Left lobe of liver (tissue), 2 donors: ENCODE measurements around the gene CTDSPL. TPM values are rescaled to one million over a fixed set of nuclear protein-coding genes. Genes with fewer than 3 reads are reported as not detected.
"Not testable (repeated sequence)": the region's sequence is repeated elsewhere in the genome, so short reads cannot be mapped to it uniquely, and the experiment has no call there.

Experiments used
- ATAC-seq: fragments of 200-7000 bp; cut with Tn5 transposase; one replicate; pipeline ENCODE4 v1.9.1; 2020; ENCODE audit warnings: mild to moderate bottlenecking, moderate library complexity
- DNase-seq: peaks from one replicate; pipeline ENCODE4 v3.0.0-alpha.2; 2020; ENCODE audit warnings: low spot score
- total RNA-seq: library from RNA; stranded (reverse); gene quantifications from one replicate; pipeline ENCODE4 v1.2.1, GENCODE V29; 2021
- donor health status: DM: no; HTN: no; CAD: no; lungs with moderate emphysema.
- donor health status: DM: no; HTN: yes; CAD: no.

The CTDSPL gene
- total RNA-seq, 1 donor from 2014 or later: 22.1 TPM

DNA sequence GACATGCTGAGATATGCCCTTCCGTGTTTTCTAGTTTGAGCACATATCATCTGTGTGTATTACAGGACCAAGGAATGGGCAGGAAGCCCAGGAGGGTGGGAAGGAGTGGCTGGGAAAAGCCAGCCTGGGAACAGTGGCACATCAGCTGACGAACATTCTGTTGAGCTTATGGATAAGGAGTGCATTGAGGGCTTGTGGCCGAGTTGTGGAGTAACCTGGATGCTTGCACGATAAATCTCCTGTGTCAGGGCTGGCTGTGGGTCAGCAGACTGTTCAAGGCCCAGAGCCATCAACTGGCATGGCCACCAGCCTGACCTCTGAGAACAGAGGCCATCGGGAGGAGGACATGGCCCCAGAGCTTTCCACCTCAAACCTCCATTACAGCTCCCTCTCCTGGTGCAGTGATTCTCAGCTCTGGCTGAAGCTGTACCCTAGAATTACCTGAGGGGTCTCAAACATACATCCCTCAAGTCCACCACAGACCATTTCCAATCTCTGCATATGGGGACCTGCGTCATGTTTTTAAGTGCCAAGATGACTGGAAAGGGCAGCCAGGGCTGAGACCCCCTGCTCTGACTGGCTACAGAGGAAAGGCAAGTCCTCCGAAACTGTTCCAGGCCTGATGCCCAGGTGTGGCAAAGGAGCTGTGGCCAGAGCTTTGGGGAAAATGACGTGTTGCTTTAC is 124.1 kb downstream of the CTDSPL start:
- DNase-seq (no peak), ATAC-seq (peak; percentile 50)

DNA sequence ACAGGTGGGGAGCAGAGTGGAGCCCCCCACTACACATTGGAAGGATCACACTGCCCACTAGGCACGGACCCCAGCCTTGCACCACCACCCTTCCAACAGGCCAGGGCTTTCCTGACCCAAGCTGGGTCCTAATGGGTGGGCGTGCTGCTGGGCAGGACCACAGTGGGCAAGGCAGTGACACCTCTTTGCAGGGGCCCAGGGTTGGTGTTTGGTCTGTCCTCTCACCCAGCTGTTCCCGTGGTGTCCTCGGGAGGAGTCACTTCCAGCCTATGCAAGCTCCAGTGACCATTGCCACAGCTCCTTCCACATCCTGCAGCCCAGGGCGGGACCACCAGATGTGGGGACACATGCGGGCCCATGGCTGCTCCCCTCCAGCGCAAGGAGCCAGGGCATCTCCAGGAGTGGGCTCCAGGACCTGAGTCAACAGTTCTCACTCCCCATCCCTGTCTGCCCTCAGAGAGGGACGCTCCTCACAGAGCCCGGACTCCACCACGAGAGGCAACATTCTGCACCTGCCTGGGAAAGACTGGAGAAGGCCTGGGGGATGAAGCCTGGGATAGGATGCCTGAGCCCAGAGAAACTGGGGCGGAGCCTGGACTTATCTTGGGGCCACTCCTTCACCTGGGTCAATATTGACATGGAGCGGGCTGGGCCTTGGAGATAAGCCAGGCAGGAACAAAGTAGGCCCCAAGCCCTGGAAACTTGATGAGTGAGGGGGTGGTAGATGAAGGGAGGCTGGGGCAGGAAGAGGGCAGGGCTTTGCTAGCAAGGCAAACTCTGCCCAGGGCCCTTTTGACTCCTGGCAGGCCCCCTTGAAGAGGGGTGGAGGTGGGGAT is 125.0 kb downstream of the CTDSPL start:
- no peak for DNase-seq
- ATAC-seq: peak; percentile 61

DNA sequence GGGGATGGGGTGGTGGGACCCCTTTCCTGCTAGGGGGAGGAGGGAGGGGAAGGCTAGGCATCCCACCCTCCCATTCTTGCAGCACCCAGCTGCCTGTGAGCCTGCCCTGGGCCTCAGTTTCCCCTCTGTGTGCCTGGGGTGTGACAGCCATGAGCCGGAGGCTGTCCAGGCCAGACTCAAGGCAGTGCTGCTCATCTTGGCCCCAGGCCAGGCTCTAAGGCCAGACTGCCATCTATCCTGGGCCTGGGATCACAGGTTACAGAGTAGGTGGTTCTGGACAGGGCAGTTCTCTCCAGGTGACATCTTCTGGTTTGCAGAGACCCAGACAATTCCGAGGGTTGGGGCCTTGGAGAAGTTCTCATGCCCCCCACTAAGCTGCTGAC is 125.6 kb downstream of the CTDSPL start:
- no peak for DNase-seq

DNA sequence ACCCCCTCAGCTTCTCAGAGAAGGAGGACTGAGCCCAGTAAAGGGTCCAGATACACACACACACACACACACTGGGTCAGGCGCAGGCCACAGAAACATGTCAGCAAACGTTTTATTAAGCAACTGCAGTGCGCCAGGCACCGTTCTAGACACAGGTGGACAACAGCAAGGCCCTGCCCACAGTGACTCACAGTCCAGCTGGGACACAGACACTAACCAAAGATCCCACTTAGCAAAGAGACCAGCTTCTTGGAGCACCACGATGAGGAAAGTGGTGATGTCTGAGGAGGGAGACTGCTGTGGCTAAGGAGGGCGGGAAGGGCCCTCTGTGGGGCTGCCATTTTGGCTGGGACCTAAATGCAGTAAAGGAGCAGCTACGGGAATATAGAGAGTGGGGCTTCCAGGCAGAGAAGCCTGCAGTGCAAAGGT is 126.1 kb downstream of the CTDSPL start:
- ATAC-seq (no peak), DNase-seq (no peak)

More for the DNA sequence above, 125.6 kb downstream of the CTDSPL start:
- ATAC-seq: peak; percentile 63

DNA sequence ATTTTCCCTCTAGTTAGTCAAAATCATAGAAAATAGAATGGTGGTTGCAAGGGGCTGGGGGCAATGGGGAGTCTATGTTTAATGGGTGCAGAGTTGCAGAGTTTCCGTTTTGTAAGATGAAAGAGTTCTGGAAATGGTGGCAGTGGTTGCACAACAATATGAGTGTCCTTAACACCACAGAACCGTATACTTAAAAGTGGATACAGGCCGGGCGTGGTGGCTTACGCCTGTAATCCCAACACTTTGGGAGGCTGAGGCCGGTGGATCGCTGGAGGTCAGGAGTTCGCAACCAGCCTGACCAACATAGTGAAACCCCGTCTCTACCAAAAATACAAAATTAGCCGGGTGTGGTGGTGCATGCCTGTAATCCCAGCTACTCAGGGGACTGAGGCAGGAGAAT is 126.7 kb downstream of the CTDSPL start:
- DNase-seq, ATAC-seq: not testable (repeated sequence)

DNA sequence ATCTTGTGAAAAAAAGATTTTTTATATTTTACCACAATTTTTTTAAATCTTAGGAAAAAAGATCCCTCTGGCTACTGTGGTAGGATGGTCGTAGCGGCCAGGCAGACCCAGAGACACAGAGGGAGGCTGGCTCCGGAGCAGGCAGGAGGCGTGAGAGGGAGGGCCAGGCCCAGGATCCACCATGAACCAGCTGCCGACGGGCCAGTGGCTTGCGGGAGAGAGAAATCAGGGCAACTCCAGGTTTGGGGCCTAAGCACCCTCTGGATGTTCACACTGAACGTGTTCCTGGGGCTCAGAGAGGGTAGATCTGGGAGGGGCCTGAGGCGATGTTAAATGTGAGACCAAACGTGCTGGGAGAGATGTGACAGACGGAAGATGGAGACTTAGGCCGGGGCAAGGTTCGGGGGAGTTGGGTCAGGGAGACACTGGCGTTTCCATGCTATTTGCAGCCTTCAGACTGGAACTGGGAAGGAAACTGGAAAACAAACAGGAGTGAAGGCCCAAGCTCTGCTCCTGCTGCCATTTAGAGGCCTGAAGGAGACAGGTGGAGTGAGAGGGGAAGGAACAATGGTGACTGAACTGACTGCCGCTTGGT is 127.3 kb downstream of the CTDSPL start:
- DNase-seq (no peak), ATAC-seq (no peak)

DNA sequence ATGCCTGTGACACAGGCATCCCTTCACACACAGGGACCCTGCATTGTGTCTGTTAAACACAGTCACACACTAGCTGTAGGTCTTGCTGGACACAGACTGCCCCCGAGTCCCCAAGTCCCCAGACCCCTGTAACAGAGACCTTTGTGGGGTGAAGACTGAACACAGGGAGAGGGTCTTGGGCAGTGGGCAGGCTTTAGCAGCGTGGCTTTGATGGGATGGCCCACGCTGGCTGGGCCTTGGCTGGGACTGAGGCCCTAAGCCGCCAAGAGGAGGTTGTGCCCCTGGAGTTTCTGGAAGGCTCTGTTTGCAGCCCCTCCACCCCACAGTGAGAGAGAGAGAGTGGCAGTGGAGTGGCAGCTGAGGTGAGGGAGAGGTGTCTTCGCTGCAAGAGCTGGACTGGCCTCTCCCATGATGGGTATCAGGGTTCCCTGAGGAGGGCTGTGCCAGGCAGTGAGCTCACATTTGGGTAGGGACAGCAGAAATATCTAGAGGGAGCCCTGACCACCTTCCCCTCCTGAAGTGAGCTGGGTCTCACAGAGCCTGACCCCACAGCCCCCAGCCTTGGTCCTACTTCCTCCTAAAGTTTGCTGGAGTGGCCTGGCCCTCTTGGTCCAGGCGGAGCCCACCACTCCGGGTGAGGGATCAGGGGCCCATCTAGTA is 128.3 kb downstream of the CTDSPL start:
- ATAC-seq: no peak
- DNase-seq: no peak

DNA sequence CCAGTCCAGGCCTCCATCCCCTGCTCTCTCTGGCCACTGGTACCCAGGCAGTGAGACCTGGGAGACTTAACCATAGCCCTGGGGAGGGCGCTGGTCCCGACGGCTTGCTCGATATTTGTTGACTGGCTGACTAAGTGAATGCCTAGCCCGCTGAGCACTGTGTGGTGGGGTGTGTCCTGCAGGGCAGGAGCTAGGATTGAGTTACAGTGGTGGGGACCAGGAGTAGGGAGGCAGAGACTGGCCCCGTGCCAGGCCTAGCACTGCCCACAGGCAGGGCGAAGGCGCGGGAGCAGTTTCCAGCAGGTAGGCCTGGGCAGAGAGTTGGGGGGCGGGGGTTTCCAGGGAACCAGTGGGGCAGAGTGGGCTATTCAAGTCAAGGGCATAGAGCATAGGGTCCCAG is 128.8 kb downstream of the CTDSPL start, which contains the start of gene VILL:
TSS of gene VILL (plus strand) at position 260 of the 400 bp plus-strand sequence. CDS start 2,887 bp downstream, outside the sequence.
- DNase-seq (no peak), ATAC-seq (no peak)

DNA sequence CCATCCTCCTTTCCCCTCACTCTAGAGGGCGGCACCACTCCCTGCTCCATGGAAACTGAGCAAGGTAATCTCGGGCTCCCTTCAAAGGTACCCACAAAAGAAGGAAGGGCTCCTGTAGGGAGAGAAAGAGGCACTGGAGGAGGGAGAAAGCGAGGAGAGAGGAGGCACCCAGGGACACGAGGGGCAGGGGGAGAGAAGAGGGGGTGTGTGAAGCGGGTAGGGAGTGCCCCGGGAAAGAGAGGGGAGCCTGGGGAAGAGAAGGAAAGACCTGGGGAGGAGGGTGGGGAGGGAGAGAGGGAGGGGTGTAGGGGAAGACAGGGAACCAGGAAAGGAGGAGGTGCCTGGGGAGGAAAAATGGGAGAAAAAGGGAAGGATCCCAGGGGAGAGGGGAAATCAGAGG is 129.4 kb downstream of the CTDSPL start:
- no peak for ATAC-seq
- DNase-seq: no peak

DNA sequence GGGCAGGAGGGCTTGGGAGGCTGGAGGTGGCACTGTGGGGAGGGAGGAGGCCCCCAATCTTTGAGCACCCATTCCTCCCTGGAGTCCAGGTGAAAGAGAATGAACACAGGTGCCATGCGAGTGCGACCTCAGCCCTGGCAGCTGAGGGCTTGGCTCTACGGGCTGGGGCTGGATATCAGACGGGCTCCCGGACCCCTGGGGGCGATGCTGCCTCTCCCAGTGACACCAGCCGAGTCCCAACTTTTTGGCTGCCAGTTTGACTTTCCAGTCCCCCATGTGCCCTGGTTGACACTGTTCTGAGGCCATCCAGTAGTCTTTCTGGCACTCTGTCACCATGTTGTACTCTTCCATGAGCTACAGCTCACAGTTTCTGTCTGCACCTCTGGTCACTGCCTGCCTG is 130.1 kb downstream of the CTDSPL start:
- ATAC-seq (no peak), DNase-seq (no peak)

DNA sequence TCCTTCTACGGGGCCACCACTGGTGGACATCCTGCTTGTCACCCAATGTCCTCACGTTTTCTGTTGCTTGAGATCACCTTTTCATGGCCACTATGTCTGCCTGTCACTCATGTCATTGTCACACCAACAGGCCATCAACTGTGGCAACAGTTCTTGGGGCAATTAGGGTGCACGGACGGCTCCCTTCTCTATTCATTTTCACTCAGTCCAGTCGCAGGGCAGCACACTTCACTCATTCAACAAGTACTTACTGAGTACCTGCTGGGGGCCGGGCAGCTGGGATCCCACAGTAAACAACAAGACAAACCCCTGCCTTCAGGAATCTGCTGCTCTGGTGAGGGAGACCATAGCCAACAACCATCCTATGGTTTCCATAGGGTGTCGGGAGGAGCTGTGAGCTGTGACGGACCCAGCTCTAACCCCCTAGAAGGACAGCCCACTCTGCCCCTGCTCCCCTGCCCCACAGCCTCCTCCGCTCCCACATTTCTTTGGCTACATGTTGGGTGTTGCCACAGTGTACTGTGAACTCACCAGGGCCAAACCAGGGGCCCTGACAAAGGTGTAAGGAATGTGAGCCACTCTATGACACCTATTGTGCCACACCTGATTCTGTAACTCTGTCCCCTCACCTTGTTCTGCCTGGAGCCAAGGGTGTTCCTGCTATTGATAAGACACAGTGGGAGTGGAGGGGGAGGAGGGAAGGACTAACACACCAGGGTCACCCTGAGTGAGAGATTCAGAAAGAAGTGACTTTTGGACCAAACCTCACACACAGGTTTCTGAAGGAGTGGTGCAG is 130.8 kb downstream of the CTDSPL start:
- ATAC-seq (no peak), DNase-seq (no peak)

DNA sequence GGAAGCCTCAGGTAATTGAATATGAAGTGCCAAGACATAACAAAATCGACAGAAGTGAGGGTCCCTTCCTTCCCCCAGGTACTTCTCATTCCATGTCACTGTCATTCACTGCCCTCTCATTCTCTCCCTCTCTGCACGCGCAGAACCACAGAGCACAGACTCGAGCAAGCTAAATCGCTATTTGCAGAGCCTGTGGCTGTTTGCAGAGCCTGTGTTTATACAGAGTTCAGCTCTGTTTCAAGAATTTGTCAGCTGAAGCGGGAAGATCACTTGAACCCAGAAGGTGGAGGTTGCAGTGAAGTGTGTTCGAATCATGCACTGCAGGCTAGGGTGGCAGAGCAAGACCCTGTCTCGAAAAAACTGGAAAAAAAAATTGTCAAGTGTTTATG is 131.4 kb downstream of the CTDSPL start:
- DNase-seq (no peak), ATAC-seq (no peak)

DNA sequence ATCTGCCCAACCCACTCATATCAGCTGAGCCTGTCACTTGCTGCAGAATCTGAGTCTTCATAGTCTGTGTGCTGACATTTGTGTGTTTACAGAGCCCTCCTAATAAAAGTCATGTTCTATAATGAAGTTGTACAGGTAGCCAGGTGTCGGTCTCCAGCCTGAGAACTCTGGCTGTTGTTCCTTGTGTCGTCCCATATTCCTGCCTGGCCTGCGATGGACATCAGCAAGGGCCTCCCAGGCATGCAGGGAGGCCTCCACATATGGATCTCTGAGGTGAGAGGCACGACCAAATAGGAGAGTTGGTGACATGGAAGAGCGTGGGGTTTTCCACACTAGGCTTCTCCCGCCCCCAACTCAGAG is 131.8 kb downstream of the CTDSPL start:
- DNase-seq (no peak), ATAC-seq (no peak)

DNA sequence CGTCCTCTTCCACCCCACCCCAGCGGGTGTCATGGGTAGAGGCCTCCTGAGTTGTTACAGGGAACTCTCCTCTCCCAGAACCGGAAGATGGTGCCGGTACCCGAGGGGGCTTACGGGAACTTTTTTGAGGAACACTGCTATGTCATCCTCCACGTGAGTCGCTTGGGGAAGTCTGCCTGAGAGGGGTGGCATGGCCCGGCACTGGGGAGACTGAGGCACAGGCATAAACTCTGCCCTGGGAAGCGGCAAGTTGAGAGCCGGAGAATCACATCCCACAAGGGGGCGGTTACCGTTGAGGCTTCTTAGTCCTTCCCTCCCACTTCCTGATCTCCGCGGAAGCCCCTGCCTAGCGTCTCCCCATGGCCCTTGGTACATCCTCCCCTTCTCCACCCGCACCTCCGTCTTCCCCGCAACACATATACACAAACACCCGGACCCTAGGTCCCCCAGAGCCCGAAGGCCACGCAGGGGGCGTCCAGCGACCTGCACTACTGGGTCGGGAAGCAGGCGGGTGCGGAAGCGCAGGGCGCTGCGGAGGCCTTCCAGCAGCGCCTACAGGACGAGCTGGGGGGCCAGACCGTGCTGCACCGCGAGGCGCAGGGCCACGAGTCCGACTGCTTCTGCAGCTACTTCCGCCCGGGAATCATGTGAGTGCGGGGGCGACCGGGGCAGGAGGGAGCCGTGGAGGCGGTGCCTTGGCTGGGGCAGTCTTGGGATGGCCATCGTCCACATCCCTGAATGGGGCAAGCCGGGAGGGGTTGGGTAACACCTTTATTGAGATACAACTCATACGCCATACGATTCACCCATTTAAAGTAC is 132.3 kb downstream of the CTDSPL start:
- peak; percentile 68 for DNase-seq
- ATAC-seq: peak; percentile 43

DNA sequence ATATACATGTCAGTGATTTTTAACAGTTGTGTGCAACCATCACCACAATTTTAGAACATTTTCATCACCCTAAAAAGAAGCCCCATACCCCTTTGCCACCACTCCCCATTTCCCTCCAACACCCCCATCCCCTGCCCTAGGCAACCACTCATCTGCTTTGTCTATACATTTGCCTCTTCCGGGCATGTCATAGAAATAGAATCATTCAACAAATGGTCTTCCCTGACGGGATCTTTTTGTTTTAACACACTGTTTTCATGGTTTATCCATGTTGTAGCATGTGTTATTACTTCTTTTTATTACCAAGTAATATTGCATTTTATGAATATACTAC is 132.9 kb downstream of the CTDSPL start:
- DNase-seq (no peak), ATAC-seq (no peak)

DNA sequence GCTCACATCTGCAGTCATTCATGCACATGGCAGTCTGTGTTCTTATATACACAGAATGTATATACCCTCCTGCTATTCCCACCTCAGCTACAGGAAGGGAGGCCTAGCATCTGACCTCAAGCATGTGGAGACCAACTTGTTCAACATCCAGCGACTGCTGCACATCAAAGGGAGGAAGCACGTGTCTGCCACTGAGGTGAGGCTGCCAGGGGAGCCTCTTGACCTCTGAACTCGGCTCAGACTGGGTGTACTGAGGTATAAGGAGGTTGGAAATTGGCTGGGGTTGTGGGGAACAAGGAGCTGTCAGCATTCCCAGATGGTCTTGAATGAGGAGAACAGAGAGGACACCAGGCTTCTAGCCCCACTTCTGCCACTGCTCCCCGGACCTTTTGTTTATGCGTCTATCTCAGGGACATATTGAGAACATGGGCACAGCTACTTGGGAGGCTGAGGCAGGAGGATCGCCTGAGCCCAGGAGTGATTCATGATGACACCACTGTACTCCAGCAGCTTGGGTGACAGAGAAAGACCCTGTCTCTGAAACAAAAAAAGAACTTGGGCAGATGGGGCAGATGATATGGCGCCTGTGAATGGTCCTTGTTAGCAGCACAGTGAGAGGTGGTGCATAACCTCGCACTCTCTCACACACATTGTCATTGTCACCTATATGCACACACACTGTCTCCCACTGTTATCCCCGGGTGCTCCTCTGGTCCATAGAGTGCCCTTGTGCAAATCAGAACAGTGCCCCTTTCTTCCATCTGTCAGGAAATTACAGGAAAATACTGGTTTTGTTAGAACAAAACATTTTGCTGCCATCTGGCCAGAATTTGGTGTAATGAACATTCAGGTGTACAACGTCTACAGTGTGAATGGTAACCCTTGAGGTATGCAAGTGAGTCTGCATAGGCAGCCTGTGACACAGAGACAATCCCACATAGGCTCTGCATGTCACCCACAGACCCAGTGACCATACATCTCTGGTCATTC is 134.3 kb downstream of the CTDSPL start:
- DNase-seq (no peak), ATAC-seq (no peak)

DNA sequence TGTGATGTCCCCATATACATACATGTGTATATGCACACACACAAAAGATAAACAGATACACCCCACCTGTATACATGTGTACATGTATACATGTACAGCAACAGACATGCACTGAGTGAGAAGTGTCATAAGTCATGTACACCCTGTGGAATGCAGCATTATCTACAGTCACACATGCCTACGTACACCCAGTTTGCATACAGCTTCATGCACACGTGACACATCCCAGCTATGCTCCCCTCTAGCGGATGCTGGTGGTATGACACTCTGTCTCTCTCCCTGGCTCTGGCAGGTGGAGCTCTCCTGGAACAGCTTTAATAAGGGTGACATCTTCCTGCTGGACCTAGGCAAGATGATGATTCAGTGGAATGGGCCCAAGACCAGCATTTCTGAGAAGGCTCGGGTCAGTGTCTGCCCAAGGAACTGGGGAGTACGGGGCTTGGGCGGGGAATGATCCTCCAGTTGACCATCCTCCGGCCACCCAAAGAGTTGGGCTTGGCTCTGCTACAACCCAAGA is 135.2 kb downstream of the CTDSPL start:
- peak; percentile 79 for DNase-seq
- ATAC-seq: peak; percentile 77

DNA sequence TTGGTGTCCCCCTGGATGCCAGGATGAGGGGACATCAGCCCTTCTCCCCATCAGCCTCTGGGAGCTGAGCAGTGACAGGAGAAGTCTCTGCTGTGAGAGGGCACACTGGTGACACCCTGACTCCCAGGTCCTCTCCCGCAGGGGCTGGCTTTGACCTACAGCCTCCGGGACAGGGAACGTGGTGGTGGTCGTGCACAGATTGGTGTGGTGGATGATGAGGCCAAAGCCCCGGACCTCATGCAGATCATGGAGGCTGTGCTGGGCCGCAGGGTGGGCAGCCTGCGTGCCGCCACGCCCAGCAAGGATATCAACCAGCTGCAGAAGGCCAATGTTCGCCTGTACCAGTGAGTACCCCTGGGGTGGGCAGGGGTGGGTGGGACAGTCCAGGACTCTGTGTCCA is 135.7 kb downstream of the CTDSPL start:
- ATAC-seq (no peak), DNase-seq (no peak)
